ENCODE results near the gene HMX1. TPM values are rescaled to one million over a fixed set of nuclear protein-coding genes. Genes with fewer than 3 reads are reported as not detected.

Gene HMX1
- total RNA-seq, 4 donors from 2014 or later: 0.84 TPM; not detected in 3

DNA sequence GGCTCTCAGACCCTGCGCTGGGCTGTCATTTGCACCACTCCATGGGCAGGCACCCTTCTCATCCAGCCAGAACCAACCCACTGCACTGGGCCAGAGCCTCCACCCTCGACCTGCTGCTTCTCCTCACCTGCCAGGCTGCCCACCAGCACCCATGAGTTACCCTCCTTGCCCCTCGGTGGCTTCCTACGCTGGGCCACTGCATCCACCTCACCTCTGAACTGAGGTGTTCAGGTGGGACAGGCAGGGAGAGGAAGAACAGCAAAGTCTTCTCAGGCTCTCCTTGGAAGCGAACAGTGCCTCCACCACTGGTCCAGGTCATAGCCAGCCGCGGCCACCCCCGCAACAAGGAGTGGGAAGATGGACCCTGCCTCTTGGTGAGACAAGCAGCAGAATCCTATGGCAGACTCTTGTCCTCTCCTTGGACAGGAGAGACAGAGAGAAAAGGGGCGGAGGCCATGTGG, 32.4 kb upstream of the HMX1 start:
- peak in 1 of 2 donors; percentile 23 for DNase-seq (ENCODE audit: low spot score in 2 of 2)
- no peak overlapping the region for H3K4me3 ChIP-seq (ENCODE audit: low read depth, poor library complexity, severe bottlenecking)
- 92 to 93% methylated on average over 9 of the region's 9 CpGs for WGBS, 2 donors
- intact Hi-C loops (cut with DNase I; ENCODE audit: low total_unique reads): no loop called here
- TF ChIP-seq, protein P1, sequence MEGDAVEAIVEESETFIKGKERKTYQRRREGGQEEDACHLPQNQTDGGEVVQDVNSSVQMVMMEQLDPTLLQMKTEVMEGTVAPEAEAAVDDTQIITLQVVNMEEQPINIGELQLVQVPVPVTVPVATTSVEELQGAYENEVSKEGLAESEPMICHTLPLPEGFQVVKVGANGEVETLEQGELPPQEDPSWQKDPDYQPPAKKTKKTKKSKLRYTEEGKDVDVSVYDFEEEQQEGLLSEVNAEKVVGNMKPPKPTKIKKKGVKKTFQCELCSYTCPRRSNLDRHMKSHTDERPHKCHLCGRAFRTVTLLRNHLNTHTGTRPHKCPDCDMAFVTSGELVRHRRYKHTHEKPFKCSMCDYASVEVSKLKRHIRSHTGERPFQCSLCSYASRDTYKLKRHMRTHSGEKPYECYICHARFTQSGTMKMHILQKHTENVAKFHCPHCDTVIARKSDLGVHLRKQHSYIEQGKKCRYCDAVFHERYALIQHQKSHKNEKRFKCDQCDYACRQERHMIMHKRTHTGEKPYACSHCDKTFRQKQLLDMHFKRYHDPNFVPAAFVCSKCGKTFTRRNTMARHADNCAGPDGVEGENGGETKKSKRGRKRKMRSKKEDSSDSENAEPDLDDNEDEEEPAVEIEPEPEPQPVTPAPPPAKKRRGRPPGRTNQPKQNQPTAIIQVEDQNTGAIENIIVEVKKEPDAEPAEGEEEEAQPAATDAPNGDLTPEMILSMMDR (IDR thresholded peaks at IDR 0.05): no peak
- no peak for TF ChIP-seq POLR2A (IDR thresholded peaks at IDR 0.05)

DNA sequence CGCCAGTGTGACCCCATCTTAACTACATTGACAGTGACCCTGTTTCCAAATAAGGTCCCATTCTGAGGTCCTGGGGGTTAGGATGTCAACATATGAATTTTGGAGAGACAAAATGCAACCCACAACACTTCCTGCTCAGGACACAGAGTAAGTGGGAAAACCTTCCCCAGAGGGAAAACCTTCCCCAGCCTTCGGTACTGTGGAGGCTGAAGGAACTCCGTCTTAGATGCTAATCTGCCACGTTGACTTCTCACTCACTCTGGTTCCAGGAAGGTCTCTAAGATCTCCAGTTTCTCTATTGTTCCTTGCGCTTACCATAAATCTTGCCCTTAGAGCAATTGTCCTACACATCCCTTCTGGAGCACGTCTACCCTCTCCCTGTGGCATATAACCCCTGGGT, 29.7 kb upstream of the HMX1 start:
- WGBS, 2 donors: 89 to 94% methylated on average over 6 of the region's 6 CpGs
- H3K4me3 ChIP-seq (ENCODE audit: low read depth, poor library complexity, severe bottlenecking): no peak overlapping the region
- DNase-seq (ENCODE audit: low spot score in 2 of 2): no peak
- intact Hi-C loops (cut with DNase I; ENCODE audit: low total_unique reads): no loop called here
- no peak for TF ChIP-seq POLR2A (IDR thresholded peaks at IDR 0.05)
- TF ChIP-seq, protein P1 (IDR thresholded peaks at IDR 0.05): no peak

DNA sequence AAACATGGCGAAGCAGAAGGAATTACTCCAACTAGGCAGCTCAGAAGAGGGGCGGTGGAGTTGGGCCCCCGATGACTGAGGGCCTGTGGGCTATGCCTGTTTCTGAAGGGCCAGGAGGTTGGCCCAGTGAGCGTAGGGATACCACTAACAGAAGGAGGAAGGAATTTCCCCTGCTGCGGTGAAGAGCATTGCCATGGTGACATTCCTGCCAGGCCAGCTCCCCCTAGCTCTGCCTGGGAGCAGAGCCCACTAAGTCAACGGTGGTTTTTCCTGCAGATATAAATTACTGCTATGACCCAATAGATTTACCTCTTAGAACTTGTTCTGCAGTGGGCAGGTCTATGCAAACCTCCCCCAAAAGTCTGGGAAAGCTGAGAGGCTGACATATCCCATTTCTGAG, 28.9 kb upstream of the HMX1 start:
- no peak for TF ChIP-seq POLR2A (IDR thresholded peaks at IDR 0.05)
- TF ChIP-seq, protein P1 (IDR thresholded peaks at IDR 0.05): no peak
- intact Hi-C loops (cut with DNase I; ENCODE audit: low total_unique reads): no loop called here
- 89 to 96% methylated on average over 5 to 6 of the region's 6 CpGs for WGBS, 2 donors
- no peak for DNase-seq (ENCODE audit: low spot score in 2 of 2)
- no peak overlapping the region for H3K4me3 ChIP-seq (ENCODE audit: low read depth, poor library complexity, severe bottlenecking)

DNA sequence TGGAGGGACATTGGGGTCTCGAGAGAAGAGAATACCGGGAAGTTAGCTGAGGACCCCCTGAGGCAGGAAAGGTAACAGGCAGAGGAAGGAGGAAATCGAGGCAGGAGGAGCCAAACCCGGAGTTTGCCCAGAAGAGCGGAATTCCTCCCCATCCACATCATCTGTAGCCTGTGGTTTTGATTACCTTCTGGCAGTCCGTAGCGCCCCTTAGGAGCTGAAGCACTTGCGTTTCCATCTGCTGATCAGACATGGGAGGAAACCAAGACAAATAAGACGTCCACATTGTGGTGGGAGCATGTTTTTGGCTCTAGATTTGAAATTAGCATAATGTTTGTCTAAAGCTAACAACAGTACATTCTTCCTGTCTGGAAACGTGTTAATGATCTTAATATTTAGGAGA, 26.8 kb upstream of the HMX1 start:
- WGBS, 2 donors: 22 to 24% methylated on average over 10 of the region's 10 CpGs
- DNase-seq (ENCODE audit: low spot score in 2 of 2): no peak
- no peak for TF ChIP-seq POLR2A (IDR thresholded peaks at IDR 0.05)
- TF ChIP-seq, protein P1 (IDR thresholded peaks at IDR 0.05): no peak
- intact Hi-C loops (cut with DNase I; ENCODE audit: low total_unique reads): no loop called here
- H3K4me3 ChIP-seq (ENCODE audit: low read depth, poor library complexity, severe bottlenecking): no peak overlapping the region

DNA sequence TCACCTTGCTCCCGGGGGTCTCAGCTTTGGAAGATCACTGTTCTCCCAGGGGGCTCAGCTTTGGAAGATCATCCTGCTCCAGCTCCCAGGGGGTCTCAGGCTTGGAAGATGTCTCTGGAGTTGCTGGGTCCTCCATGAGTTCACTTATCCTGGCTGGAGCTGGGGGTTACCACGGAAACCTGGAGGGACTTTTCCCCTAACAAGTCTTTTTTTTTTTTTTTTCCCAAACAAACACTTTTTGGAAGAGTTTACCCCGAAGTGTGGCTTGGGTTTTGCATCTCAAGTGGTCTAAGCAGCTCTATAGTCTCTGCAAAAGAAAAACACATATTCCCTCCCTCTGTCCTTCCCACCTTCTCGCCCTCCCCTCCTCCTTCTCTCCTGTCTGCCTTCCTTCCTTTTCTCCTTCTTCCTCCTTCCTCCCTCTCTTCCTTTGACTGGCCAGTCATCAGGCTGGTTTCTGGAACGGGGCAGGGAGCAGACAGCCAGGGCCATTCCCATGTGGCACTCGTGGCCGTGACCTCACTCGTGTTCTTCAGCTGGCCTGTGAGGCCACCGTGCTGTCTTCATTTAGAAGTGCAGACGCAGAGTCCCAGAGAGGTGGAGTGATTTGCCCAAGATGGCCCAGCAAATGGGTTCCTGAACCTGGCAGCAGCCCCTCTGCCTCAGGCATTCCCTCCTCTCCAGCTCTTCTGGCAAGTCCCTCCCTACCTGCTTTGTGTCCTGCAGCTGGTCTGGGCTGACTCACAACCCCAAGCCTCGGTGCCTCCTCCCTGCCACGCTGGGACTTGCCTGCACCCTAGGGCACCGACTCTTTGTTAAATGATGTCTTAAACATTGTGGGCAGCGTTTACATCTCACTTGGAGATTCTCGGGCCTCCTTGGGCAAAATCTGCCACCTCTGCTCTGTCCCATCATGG, 25.9 kb upstream of the HMX1 start:
- DNase-seq (ENCODE audit: low spot score in 2 of 2): no peak
- no peak overlapping the region for H3K4me3 ChIP-seq (ENCODE audit: low read depth, poor library complexity, severe bottlenecking)
- WGBS, 2 donors: 25 to 26% methylated on average over 15 of the region's 15 CpGs
- TF ChIP-seq, protein P1 (IDR thresholded peaks at IDR 0.05): no peak
- intact Hi-C loops (cut with DNase I; ENCODE audit: low total_unique reads): no loop called here
